CD4-positive, alpha-beta memory T cell (primary cell): Measurements from ENCODE around the gene SHB. TPM values are rescaled to one million over a fixed set of nuclear protein-coding genes. Genes with fewer than 3 reads are reported as not detected.

Experiments
- CTCF ChIA-PET: fragments of 350-600 bp; sonication (Branson Sonifier 250); formaldehyde crosslinking; loops from one replicate; lab custom pipeline; 2021; ENCODE audit warnings: inconsistent platforms; ENCODE audit not compliant: partially characterized antibody; lab: Charles Lee
- POLR2A ChIA-PET: fragments of 350-600 bp; sonication (Branson Sonifier 250); formaldehyde crosslinking; loops from one replicate; lab custom pipeline; 2021; ENCODE audit not compliant: partially characterized antibody; lab: Charles Lee
- DNase-seq, 5 donors: peaks; one replicate each; pipeline versions ENCODE4 v3.0.0 to v3.0.0-alpha.2; 2020 to 2022; ENCODE audit warnings: mixed read lengths in 1 of 5
- H3K27ac ChIP-seq: one replicate; pipeline ENCODE4 v1.7.0; 2013; ENCODE audit warnings: low read depth, low read length
- H3K27me3 ChIP-seq: 2 replicates; pipeline ENCODE4 v1.7.0; 2013; ENCODE audit warnings: mild to moderate bottlenecking, low read length, moderate library complexity; ENCODE audit not compliant: insufficient read depth
- H3K36me3 ChIP-seq: 2 replicates; pipeline ENCODE4 v1.7.0; 2013; ENCODE audit warnings: mild to moderate bottlenecking, low read length, moderate library complexity; ENCODE audit not compliant: insufficient read depth
- H3K4me1 ChIP-seq: 2 replicates; pipeline ENCODE4 v1.7.0; 2013; ENCODE audit warnings: mild to moderate bottlenecking, low read length, moderate library complexity; ENCODE audit not compliant: insufficient read depth
- H3K4me3 ChIP-seq, 2 donors: one replicate each; pipeline ENCODE4 v1.7.0; 2013; ENCODE audit warnings: low read length in 2 of 2, mild to moderate bottlenecking in 1 of 2
- H3K9me3 ChIP-seq, 2 donors: one replicate each; pipeline ENCODE4 v1.7.0; 2013; ENCODE audit warnings: low read length in 2 of 2, control low read depth in 1 of 2; ENCODE audit not compliant: control insufficient read depth in 1 of 2
- H3K27ac Mint-ChIP-seq, 7 donors: one replicate each; pipeline ENCODE4 v1.8.0; 2020 to 2021; ENCODE audit warnings: mixed read lengths in 7 of 7, mild to moderate bottlenecking in 6 of 7, inconsistent platforms in 3 of 7, moderate library complexity in 3 of 7
- H3K27me3 Mint-ChIP-seq, 2 donors: one replicate each; pipeline ENCODE4 v1.8.0; 2020 to 2021; ENCODE audit warnings: mixed read lengths in 2 of 2
- H3K36me3 Mint-ChIP-seq, 2 donors: one replicate each; pipeline ENCODE4 v1.8.0; 2020 to 2021; ENCODE audit warnings: mixed read lengths in 2 of 2, inconsistent platforms in 1 of 2, mild to moderate bottlenecking in 1 of 2
- H3K4me1 Mint-ChIP-seq, 4 donors: one replicate each; pipeline ENCODE4 v1.8.0; 2020 to 2021; ENCODE audit warnings: mixed read lengths in 4 of 4, mild to moderate bottlenecking in 1 of 4
- H3K4me3 Mint-ChIP-seq, 8 donors: one replicate each; pipeline ENCODE4 v1.8.0; 2020 to 2021; ENCODE audit warnings: mixed read lengths in 8 of 8, mild to moderate bottlenecking in 7 of 8, moderate library complexity in 6 of 8, inconsistent platforms in 3 of 8
- H3K9me3 Mint-ChIP-seq, 8 donors: one replicate each; pipeline ENCODE4 v1.8.0; 2020 to 2021; ENCODE audit warnings: mixed read lengths in 8 of 8, mild to moderate bottlenecking in 5 of 8, inconsistent platforms in 3 of 8, moderate library complexity in 1 of 8
- intact Hi-C: fragments of 100-400 bp; cut with micrococcal nuclease; formaldehyde crosslinking; loops from one replicate; pipeline ENCODE4 v1.15.1; 2023
- polyA plus RNA-seq, 2 donors: library from polyadenylated mRNA; unstranded; fragments of 300-500 nt; fragmentation: Illumina TruSeq; gene quantifications; one replicate each; pipeline ENCODE4 v1.2.3, GENCODE V29; 2021
- total RNA-seq, 2 experiments: library from RNA; stranded (reverse); gene quantifications; one replicate each; pipeline ENCODE4 v1.2.3, GENCODE V29; 2021

SHB gene
- total and polyA plus RNA-seq, 4 experiments from 2014 or later = 0.10 to 1.3 (median 0.49) TPM

DNA sequence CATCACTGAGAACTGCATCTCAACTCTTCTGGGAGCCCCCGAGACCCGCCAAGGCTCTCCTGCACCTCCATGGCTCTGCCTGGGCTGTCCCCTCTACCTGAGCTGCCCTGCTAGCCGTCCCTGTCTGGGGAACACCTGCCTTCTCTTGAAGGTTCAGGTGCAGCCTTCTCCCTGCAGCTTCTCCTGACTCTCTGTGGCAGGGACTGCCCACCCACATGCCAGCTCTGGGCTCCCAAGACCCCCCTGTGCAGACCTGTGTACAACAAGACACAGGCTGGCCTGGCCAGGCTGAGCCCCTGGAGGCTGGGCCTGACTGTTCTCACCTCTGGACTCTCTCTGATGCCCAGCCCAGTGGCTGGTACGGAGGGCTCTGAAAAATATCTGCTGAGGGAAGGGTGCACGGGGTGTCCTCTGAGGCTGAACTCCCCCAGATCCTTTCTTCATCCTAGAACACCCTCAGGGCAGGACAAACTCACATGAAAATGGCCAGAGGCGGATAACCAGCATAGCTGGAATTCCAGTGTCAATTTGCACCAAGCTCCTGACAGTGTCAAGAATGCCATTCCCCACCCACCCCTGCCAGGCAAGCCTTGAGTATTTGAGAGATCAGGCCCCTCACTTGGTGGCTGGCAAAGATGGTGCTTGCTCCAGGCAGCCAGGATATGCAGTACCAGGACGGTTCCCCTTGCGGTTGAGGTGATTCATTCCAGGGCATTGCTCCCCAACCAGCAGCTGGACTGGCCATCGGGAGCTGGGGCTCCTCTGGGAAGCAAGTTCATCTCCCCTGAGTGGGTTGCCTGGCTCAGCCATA lies 124.2 kb downstream of the SHB start:
- Mint-ChIP-seq H3K36me3 (no peaks in the 10 kb centered on the region), H3K4me1 (no peaks in the 10 kb centered on the region), H3K4me3 (no peak overlapping the region), H3K27me3 (no peaks in the 10 kb centered on the region), H3K9me3 (no peaks in the 10 kb centered on the region), H3K27ac (no peak overlapping the region)
- intact Hi-C loops = no loop called here
- CTCF ChIA-PET = no interaction called here
- no peak overlapping the region for H3K4me3 ChIP-seq
- POLR2A ChIA-PET = no interaction called here
- no peak overlapping the region for H3K27ac ChIP-seq
- DNase-seq = no peak
- H3K4me1 ChIP-seq = no peaks in the 10 kb centered on the region
- no peaks in the 10 kb centered on the region for H3K9me3 ChIP-seq
- no peaks in the 10 kb centered on the region for H3K36me3 ChIP-seq
- no peaks in the 10 kb centered on the region for H3K27me3 ChIP-seq

DNA sequence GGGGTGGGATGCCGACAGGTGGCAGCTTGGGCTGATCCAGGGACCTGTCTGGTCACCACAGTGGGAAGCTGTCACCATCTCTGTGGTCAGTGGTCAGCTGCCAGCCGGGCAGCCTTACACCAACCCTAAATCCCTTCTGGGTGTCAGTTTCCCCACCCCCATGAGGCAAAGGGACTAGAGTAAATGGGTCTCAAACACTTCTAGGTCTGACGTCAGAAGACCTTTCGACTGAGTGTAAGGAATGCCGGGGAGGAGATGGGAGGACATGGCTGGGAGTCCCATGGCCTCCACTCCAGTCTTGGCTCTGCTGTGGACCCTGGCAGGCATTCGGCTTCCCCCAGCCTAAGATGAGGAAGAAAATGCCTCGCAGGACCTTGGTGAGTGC lies 124.8 kb downstream of the SHB start:
- Mint-ChIP-seq H3K4me3 (no peak overlapping the region), H3K27ac (no peak overlapping the region), H3K9me3 (no peaks in the 10 kb centered on the region), H3K36me3 (no peaks in the 10 kb centered on the region), H3K4me1 (no peaks in the 10 kb centered on the region), H3K27me3 (no peaks in the 10 kb centered on the region)
- Histone ChIP-seq H3K9me3 (no peaks in the 10 kb centered on the region), H3K4me3 (no peak overlapping the region), H3K27me3 (no peaks in the 10 kb centered on the region), H3K4me1 (no peaks in the 10 kb centered on the region), H3K36me3 (no peaks in the 10 kb centered on the region), H3K27ac (no peak overlapping the region)
- CTCF ChIA-PET = no interaction called here
- intact Hi-C loops = no loop called here
- DNase-seq = no peak
- POLR2A ChIA-PET = no interaction called here

DNA sequence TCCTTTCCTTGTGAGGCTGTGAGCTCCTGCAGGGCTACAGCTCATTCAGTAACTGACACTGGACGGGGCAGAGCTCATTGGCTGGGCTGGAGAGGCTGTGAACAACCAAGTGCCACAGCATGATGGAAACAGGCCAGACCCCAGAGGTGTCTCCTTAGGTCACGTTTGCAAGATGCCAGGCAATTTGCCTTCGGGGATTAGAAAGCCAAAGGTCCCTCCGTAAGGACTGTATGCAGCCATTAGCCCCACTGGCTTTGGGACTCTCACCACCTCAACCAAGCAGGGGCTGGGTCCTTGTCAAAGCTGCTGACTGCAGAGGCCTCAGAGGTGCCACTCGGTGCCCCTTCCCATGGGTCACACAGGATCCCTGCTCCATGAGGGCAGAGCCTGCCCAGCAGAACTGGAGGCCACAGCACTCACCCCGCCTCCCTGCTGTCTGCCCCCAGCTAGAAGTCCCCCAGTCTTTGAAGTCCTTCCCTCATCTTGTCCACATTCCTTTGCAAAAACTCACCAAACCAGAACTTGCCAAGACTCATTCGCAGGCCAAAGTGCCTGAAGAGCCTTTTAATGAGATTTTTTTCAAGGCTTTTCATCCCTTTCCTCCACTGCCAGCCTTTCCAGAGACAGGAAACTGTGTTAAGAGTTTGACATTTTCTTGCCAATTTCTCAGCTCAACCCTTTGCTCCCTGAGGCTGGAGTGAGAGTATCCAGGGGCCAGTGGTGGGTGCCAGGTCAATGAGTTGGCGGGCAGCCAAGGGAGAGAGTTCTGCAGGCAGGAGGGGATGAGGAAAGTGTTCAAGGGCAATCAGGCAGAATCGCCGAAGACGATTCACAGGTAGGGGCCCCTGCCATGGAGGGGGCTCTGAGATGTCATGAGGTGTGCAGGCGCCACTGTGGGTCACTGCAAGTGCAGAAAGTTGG lies 125.4 kb downstream of the SHB start:
- H3K4me1 ChIP-seq = no peaks in the 10 kb centered on the region
- Mint-ChIP-seq H3K4me1 (no peaks in the 10 kb centered on the region), H3K27me3 (no peaks in the 10 kb centered on the region), H3K27ac (no peak overlapping the region), H3K4me3 (no peak overlapping the region), H3K36me3 (no peaks in the 10 kb centered on the region), H3K9me3 (no peaks in the 10 kb centered on the region)
- POLR2A ChIA-PET = no interaction called here
- H3K27ac ChIP-seq = no peak overlapping the region
- H3K9me3 ChIP-seq = no peaks in the 10 kb centered on the region
- intact Hi-C loops = no loop called here
- no peaks in the 10 kb centered on the region for H3K36me3 ChIP-seq
- no peak for DNase-seq
- no peak overlapping the region for H3K4me3 ChIP-seq
- CTCF ChIA-PET = no interaction called here
- H3K27me3 ChIP-seq = no peaks in the 10 kb centered on the region

- Mint-ChIP-seq H3K4me3 (no peak overlapping the region), H3K9me3 (no peaks in the 10 kb centered on the region), H3K4me1 (no peaks in the 10 kb centered on the region), H3K27ac (no peak overlapping the region), H3K36me3 (no peaks in the 10 kb centered on the region), H3K27me3 (no peaks in the 10 kb centered on the region)
- H3K27ac ChIP-seq = no peak overlapping the region
- no peak overlapping the region for H3K4me3 ChIP-seq
- CTCF ChIA-PET = no interaction called here
- no peaks in the 10 kb centered on the region for H3K27me3 ChIP-seq
- H3K36me3 ChIP-seq = no peaks in the 10 kb centered on the region
- H3K9me3 ChIP-seq = no peaks in the 10 kb centered on the region
- POLR2A ChIA-PET = no interaction called here
- DNase-seq = no peak
- H3K4me1 ChIP-seq = no peaks in the 10 kb centered on the region
- intact Hi-C loops = no loop called here
These were observed 126.2 kb downstream of the SHB start for GRCh38 chr9:37942621-37943344.

DNA sequence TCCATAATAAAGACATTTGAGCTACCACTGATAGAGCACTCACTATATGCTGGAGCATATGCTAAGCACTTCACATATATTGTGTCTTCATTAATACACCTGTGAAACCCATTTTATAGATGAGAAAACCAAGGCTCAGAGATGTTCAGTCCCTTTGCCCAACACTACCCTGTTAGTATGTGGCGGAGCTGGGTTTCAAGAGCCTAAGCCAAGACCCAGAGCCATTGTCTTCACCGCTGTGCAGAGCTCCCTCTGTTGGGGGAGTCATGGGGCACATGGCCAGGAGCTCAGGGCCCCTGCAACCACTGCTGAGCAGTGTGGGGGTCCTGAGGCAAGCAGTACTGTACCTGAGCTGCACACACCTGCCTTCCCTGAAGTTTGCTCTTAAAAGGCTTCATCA lies 127.8 kb downstream of the SHB start:
- no peak overlapping the region for H3K27ac Mint-ChIP-seq
- Histone ChIP-seq H3K27ac (no peak overlapping the region), H3K4me3 (no peak overlapping the region), H3K4me1 (no peaks in the 10 kb centered on the region), H3K36me3 (no peaks in the 10 kb centered on the region), H3K27me3 (no peaks in the 10 kb centered on the region), H3K9me3 (no peaks in the 10 kb centered on the region)
- no peaks in the 10 kb centered on the region for H3K9me3 Mint-ChIP-seq
- no peaks in the 10 kb centered on the region for H3K27me3 Mint-ChIP-seq
- ChIA-PET CTCF (interaction anchor here (1.2 kb wide), 1 partner anchor 27 kb away, joined by 3 read pairs; no protein-coding TSS in a partner anchor), POLR2A (no interaction called here)
- H3K4me1 Mint-ChIP-seq = no peaks in the 10 kb centered on the region
- no peaks in the 10 kb centered on the region for H3K36me3 Mint-ChIP-seq
- intact Hi-C loops = no loop called here
- no peak for DNase-seq
- H3K4me3 Mint-ChIP-seq = no peak overlapping the region

GRCh38 chr9:37939575-37940095 lies 129.4 kb downstream of the SHB start:
- H3K4me3 ChIP-seq = no peak overlapping the region
- no peak overlapping the region for H3K27ac Mint-ChIP-seq
- no peak overlapping the region for H3K4me3 Mint-ChIP-seq
- H3K36me3 Mint-ChIP-seq = no peaks in the 10 kb centered on the region
- no peaks in the 10 kb centered on the region for H3K27me3 ChIP-seq
- H3K9me3 Mint-ChIP-seq = no peaks in the 10 kb centered on the region
- H3K4me1 ChIP-seq = no peaks in the 10 kb centered on the region
- H3K27ac ChIP-seq = no peak overlapping the region
- DNase-seq = no peak
- no peaks in the 10 kb centered on the region for H3K36me3 ChIP-seq
- H3K27me3 Mint-ChIP-seq = no peaks in the 10 kb centered on the region
- CTCF ChIA-PET = no interaction called here
- no peaks in the 10 kb centered on the region for H3K9me3 ChIP-seq
- intact Hi-C loops = no loop called here
- no peaks in the 10 kb centered on the region for H3K4me1 Mint-ChIP-seq
- POLR2A ChIA-PET = no interaction called here
